Stimulated activated CD8-positive, alpha-beta memory T cell treated with anti-CD3 and anti-CD28 coated beads, Interleukin-12 subunit alpha, Interleukin-12 subunit beta, amount 100 ng/mL, for 4 hours (primary cell): ENCODE results near the gene ITPK1.
"Not testable (repeated sequence)": the region's sequence is repeated elsewhere in the genome, so short reads cannot be mapped to it uniquely, and the experiment has no call there.

Source experiments
- DNase-seq: peaks from one replicate; pipeline ENCODE4 v3.0.0-alpha.2; 2020; ENCODE audit warnings: low read depth

ITPK1 gene

GRCh38 chr14:93128725-93129459 is 13.2 kb upstream of the ITPK1 start:
- DNase-seq = no peak

GRCh38 chr14:93126111-93126510 is 10.4 kb upstream of the ITPK1 start:
- DNase-seq = no peak

- DNase-seq = no peak
Measured at GRCh38 chr14:93122826-93123225, 7.1 kb upstream of the ITPK1 start.

- DNase-seq = no peak
Measured at GRCh38 chr14:93121030-93121834, 5.5 kb upstream of the ITPK1 start.

- DNase-seq = no peak
Measured at GRCh38 chr14:93120517-93120916, 4.8 kb upstream of the ITPK1 start.

GRCh38 chr14:93116676-93117200 is 1.0 kb upstream of the ITPK1 start:
- DNase-seq = no peak

GRCh38 chr14:93115069-93115820 is 480 bp downstream of the ITPK1 start:
- peak; percentile 87 for DNase-seq

- no peak for DNase-seq
Measured at GRCh38 chr14:93114713-93115068, 1.0 kb downstream of the ITPK1 start.

- no peak for DNase-seq
Measured at GRCh38 chr14:93114068-93114710, 1.5 kb downstream of the ITPK1 start.

- no peak for DNase-seq
Measured at GRCh38 chr14:93113678-93114067, 2.1 kb downstream of the ITPK1 start.

GRCh38 chr14:93112891-93113677 is 2.6 kb downstream of the ITPK1 start:
- DNase-seq = peak; percentile 42

- DNase-seq = not testable (repeated sequence)
Measured at GRCh38 chr14:93111541-93111940, 4.2 kb downstream of the ITPK1 start.

- no peak for DNase-seq
Measured at GRCh38 chr14:93110856-93111419, 4.8 kb downstream of the ITPK1 start.

GRCh38 chr14:93109572-93110481 is 5.9 kb downstream of the ITPK1 start:
- no peak for DNase-seq

- no peak for DNase-seq
Measured at GRCh38 chr14:93108105-93108504, 7.6 kb downstream of the ITPK1 start.

- no peak for DNase-seq
Measured at GRCh38 chr14:93107453-93107852, 8.3 kb downstream of the ITPK1 start.

GRCh38 chr14:93106541-93107156 is 9.1 kb downstream of the ITPK1 start:
- no peak for DNase-seq

- DNase-seq = not testable (repeated sequence)
Measured at GRCh38 chr14:93105856-93106255, 9.9 kb downstream of the ITPK1 start.

- no peak for DNase-seq
Measured at GRCh38 chr14:93105362-93105761, 10.4 kb downstream of the ITPK1 start.
